HEK293 (cell line): ENCODE measurements around the gene FGF12.

Source experiments
- ATF2 ChIP-seq: fragments of 450-650 bp; formaldehyde crosslinking; IDR thresholded peaks from 2 replicates; pipeline ENCODE4 v1.5.1; 2016; ENCODE audit warnings: missing biosample characterization, missing genetic modification characterization, low read depth
- FEZF1 ChIP-seq: fragments of 450-650 bp; formaldehyde crosslinking; IDR thresholded peaks from 2 replicates; pipeline ENCODE4 v1.5.1; 2016; ENCODE audit warnings: missing biosample characterization, missing genetic modification characterization
- GLI4 ChIP-seq: fragments of 450-650 bp; formaldehyde crosslinking; IDR thresholded peaks from 2 replicates; pipeline ENCODE4 v1.5.1; 2016; ENCODE audit warnings: missing biosample characterization, missing genetic modification characterization
- KLF10 ChIP-seq: fragments of 450-650 bp; IDR thresholded peaks from 2 replicates; pipeline ENCODE4 v1.5.1; 2018; ENCODE audit warnings: missing biosample characterization, mild to moderate bottlenecking, missing genetic modification characterization
- YY1 ChIP-seq: fragments of 450-650 bp; formaldehyde crosslinking; IDR thresholded peaks from 2 replicates; pipeline ENCODE4 v1.5.1; 2018; ENCODE audit warnings: missing biosample characterization, missing genetic modification characterization
- ZBTB11 ChIP-seq: fragments of 450-650 bp; formaldehyde crosslinking; conservative IDR thresholded peaks from 2 replicates; pipeline ENCODE4 v1.5.1; 2016; ENCODE audit warnings: low read depth, missing biosample characterization, missing genetic modification characterization
- ZBTB6 ChIP-seq: fragments of 450-650 bp; formaldehyde crosslinking; IDR thresholded peaks from 2 replicates; pipeline ENCODE4 v1.5.1; 2017; ENCODE audit warnings: missing biosample characterization, missing genetic modification characterization
- ZBTB8A ChIP-seq: fragments of 450-650 bp; formaldehyde crosslinking; IDR thresholded peaks from 2 replicates; pipeline ENCODE4 v1.5.1; 2016; ENCODE audit warnings: missing biosample characterization, missing genetic modification characterization
- ZFP69B ChIP-seq: fragments of 450-650 bp; formaldehyde crosslinking; IDR thresholded peaks from 2 replicates; pipeline ENCODE4 v1.5.1; 2016; ENCODE audit warnings: missing biosample characterization, missing genetic modification characterization
- ZNF114 ChIP-seq: fragments of 450-650 bp; formaldehyde crosslinking; IDR thresholded peaks from 2 replicates; pipeline ENCODE4 v1.5.0; 2017; ENCODE audit warnings: missing biosample characterization, missing genetic modification characterization
- ZNF155 ChIP-seq: fragments of 450-650 bp; formaldehyde crosslinking; IDR thresholded peaks from 2 replicates; pipeline ENCODE4 v1.5.1; 2016; ENCODE audit warnings: missing biosample characterization, missing genetic modification characterization
- ZNF16 ChIP-seq: fragments of 450-650 bp; formaldehyde crosslinking; IDR thresholded peaks from 2 replicates; pipeline ENCODE4 v1.5.1; 2016; ENCODE audit warnings: low read depth, missing biosample characterization, missing genetic modification characterization
- ZNF169 ChIP-seq: fragments of 450-650 bp; formaldehyde crosslinking; IDR thresholded peaks from 2 replicates; pipeline ENCODE4 v1.5.1; 2016; ENCODE audit warnings: missing biosample characterization, missing genetic modification characterization
- ZNF184 ChIP-seq: fragments of 450-650 bp; IDR thresholded peaks from 2 replicates; pipeline ENCODE4 v1.5.1; 2018; ENCODE audit warnings: missing biosample characterization, mild to moderate bottlenecking, missing genetic modification characterization
- ZNF23 ChIP-seq: fragments of 450-650 bp; formaldehyde crosslinking; IDR thresholded peaks from 2 replicates; pipeline ENCODE4 v1.5.1; 2016; ENCODE audit warnings: missing biosample characterization, missing genetic modification characterization, borderline replicate concordance
- ZNF248 ChIP-seq: fragments of 450-650 bp; formaldehyde crosslinking; IDR thresholded peaks from 2 replicates; pipeline ENCODE4 v1.5.1; 2017; ENCODE audit warnings: missing biosample characterization, missing genetic modification characterization
- ZNF280C ChIP-seq: fragments of 450-650 bp; formaldehyde crosslinking; IDR thresholded peaks from 2 replicates; pipeline ENCODE4 v1.5.1; 2016; ENCODE audit warnings: missing biosample characterization, missing genetic modification characterization
- ZNF350 ChIP-seq: fragments of 450-650 bp; formaldehyde crosslinking; IDR thresholded peaks from 2 replicates; pipeline ENCODE4 v1.5.0; 2017; ENCODE audit warnings: missing biosample characterization, mild to moderate bottlenecking, missing genetic modification characterization
- ZNF366 ChIP-seq: fragments of 450-650 bp; formaldehyde crosslinking; conservative IDR thresholded peaks from 2 replicates; pipeline ENCODE4 v1.5.1; 2016; ENCODE audit warnings: missing biosample characterization, missing genetic modification characterization
- ZNF426 ChIP-seq: fragments of 450-650 bp; formaldehyde crosslinking; IDR thresholded peaks from 2 replicates; pipeline ENCODE4 v1.5.1; 2017; ENCODE audit warnings: missing biosample characterization, missing genetic modification characterization, mild to moderate bottlenecking, inconsistent platforms, moderate library complexity
- ZNF433 ChIP-seq: fragments of 450-650 bp; formaldehyde crosslinking; IDR thresholded peaks from 2 replicates; pipeline ENCODE4 v1.5.1; 2016; ENCODE audit warnings: missing biosample characterization, missing genetic modification characterization, low read depth
- ZNF473 ChIP-seq: fragments of 450-650 bp; formaldehyde crosslinking; IDR thresholded peaks from 2 replicates; pipeline ENCODE4 v1.5.1; 2017; ENCODE audit warnings: missing biosample characterization, missing genetic modification characterization
- ZNF501 ChIP-seq: fragments of 450-650 bp; formaldehyde crosslinking; IDR thresholded peaks from 2 replicates; pipeline ENCODE4 v1.5.1; 2016; ENCODE audit warnings: missing biosample characterization, missing genetic modification characterization
- ZNF529 ChIP-seq: fragments of 450-650 bp; formaldehyde crosslinking; IDR thresholded peaks from 2 replicates; pipeline ENCODE4 v1.5.1; 2017; ENCODE audit warnings: missing genetic modification characterization, missing biosample characterization; ENCODE audit not compliant: insufficient replicate concordance
- ZNF544 ChIP-seq: fragments of 450-650 bp; formaldehyde crosslinking; IDR thresholded peaks from 2 replicates; pipeline ENCODE4 v1.5.0; 2017; ENCODE audit warnings: missing biosample characterization, missing genetic modification characterization
- ZNF548 ChIP-seq: fragments of 450-650 bp; formaldehyde crosslinking; IDR thresholded peaks from 2 replicates; pipeline ENCODE4 v1.5.1; 2016; ENCODE audit warnings: missing biosample characterization, missing genetic modification characterization
- ZNF555 ChIP-seq: fragments of 450-650 bp; formaldehyde crosslinking; conservative IDR thresholded peaks from 2 replicates; pipeline ENCODE4 v1.5.1; 2017; ENCODE audit warnings: missing biosample characterization, mild to moderate bottlenecking, missing genetic modification characterization, inconsistent platforms
- ZNF561 ChIP-seq: fragments of 450-650 bp; IDR thresholded peaks from 2 replicates; pipeline ENCODE4 v1.5.1; 2018; ENCODE audit warnings: missing biosample characterization, missing genetic modification characterization, borderline replicate concordance
- ZNF571 ChIP-seq: fragments of 450-650 bp; formaldehyde crosslinking; IDR thresholded peaks from 2 replicates; pipeline ENCODE4 v1.5.0; 2017; ENCODE audit warnings: missing biosample characterization, missing genetic modification characterization
- ZNF624 ChIP-seq: fragments of 450-650 bp; formaldehyde crosslinking; IDR thresholded peaks from 2 replicates; pipeline ENCODE4 v1.5.1; 2017; ENCODE audit warnings: missing biosample characterization, missing genetic modification characterization
- ZNF747 ChIP-seq: fragments of 450-650 bp; formaldehyde crosslinking; IDR thresholded peaks from 2 replicates; pipeline ENCODE4 v1.5.1; 2016; ENCODE audit warnings: missing biosample characterization, missing genetic modification characterization
- ZNF792 ChIP-seq: fragments of 450-650 bp; formaldehyde crosslinking; IDR thresholded peaks from 2 replicates; pipeline ENCODE4 v1.5.1; 2016; ENCODE audit warnings: missing biosample characterization, missing genetic modification characterization

FGF12 gene

GRCh38 chr3:192409201-192409837, 318.0 kb downstream of the FGF12 start (continued):
- TF ChIP-seq ZBTB6 (tag by site-specific recombination), result no peak
- TF ChIP-seq ZNF561 (tag by site-specific recombination), result 0 out of 2 replicates have a peak, but pooled peaks have one; percentile 20
- TF ChIP-seq ZNF571, result no peak
- TF ChIP-seq ZNF366 (tag by site-specific recombination), result peak; percentile 60; the same call in 1 of the 2 replicates
- no peak for TF ChIP-seq ZBTB11 (tag by site-specific recombination)
- TF ChIP-seq ZNF624 (tag by site-specific recombination), result no peak
- TF ChIP-seq FEZF1 (tag by site-specific recombination), result no peak
- no peak for TF ChIP-seq ZNF16 (tag by site-specific recombination)
- no peak for TF ChIP-seq ZNF23
- TF ChIP-seq ZBTB8A, result peak; percentile 87
- no peak for TF ChIP-seq ZNF544
- no peak for TF ChIP-seq ZNF747
- no peak; the same call in 1 of the 2 replicates for TF ChIP-seq YY1
- no peak for TF ChIP-seq ZNF350 (tag by site-specific recombination)
- TF ChIP-seq ZNF155 (tag by site-specific recombination), result no peak
- TF ChIP-seq ZNF792, result no peak
- no peak for TF ChIP-seq KLF10 (tag by site-specific recombination)
- TF ChIP-seq GLI4 (tag by site-specific recombination), result 0 out of 2 replicates have a peak, but pooled peaks have one; percentile 66
- no peak for TF ChIP-seq ZNF280C
- TF ChIP-seq ZNF169 (tag by site-specific recombination), result no peak
- TF ChIP-seq ZFP69B (tag by site-specific recombination), result peak; percentile 33; the same call in 1 of the 2 replicates
- TF ChIP-seq ZNF426 (tag by site-specific recombination), result no peak
- no peak for TF ChIP-seq ZNF433
- TF ChIP-seq ZNF529 (tag by site-specific recombination), result no peak
- TF ChIP-seq ZNF473 (tag by site-specific recombination), result no peak
- TF ChIP-seq ZNF548, result no peak
- 0 out of 2 replicates have a peak, but pooled peaks have one; percentile 55 for TF ChIP-seq ZNF501 (tag by site-specific recombination)
- no peak for TF ChIP-seq ZNF114 (tag by site-specific recombination)
- TF ChIP-seq ATF2 (tag by site-specific recombination), result no peak
- no peak for TF ChIP-seq ZNF184 (tag by site-specific recombination)
- no peak for TF ChIP-seq ZNF248 (tag by site-specific recombination)
- TF ChIP-seq ZNF555, result no peak
